Glomerular visceral epithelial cell (primary cell): Measurements from ENCODE around the gene GXYLT2.

Experiments used
- DNase-seq: peaks from one replicate; pipeline ENCODE4 v3.0.0-alpha.2; 2016; ENCODE audit errors: extremely low spot score

GXYLT2 gene

DNA sequence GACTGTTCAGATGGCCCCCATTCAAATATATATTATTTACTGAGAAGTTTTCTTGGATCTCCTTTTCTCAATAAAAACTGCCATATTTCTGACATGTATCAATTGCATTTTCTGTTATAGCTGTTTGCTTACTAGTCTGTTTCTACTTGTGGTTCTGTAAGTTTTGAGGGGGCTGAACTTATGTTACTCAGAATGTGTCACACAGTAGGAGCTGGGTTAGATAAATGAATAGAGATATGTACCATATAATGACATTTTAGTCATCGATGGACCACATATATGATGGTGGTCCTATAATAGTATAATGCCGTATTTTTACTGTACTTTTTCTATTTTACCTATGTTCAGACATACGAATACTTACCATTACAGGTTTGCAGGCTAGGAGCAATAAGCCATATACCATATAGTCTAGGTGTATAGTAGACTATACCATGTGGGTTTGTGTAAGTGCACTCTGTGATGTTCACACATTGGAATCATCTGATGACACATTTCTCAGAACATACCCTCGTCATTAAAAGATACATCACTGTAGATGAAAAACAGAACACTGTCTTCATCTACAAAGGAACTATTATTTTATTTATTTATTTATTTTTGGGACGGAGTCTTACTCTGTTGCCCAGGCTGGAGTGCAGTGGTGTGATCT lies 131.1 kb downstream of the GXYLT2 start:
- DNase-seq = no peak

GRCh38 chr3:73021301-73021835 lies 133.5 kb downstream of the GXYLT2 start:
- DNase-seq = no peak

DNA sequence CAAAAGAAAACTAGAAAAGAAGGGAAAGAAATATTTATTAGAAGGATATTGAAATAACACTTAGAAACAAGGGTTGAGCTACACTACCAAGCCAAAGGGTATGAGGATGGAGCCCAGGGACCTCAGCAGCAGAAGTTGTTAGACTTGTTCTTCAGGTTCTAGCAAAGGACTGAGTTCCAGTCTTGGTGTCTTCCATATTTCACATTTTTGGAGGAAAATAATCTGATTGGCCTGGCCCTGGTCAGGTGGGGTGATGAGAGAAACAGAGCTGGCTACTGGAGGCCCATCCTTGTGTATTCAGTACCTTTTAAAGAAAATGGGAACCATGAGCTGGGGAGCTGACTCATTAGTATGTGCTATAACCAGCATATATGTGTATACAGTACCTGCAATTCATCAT lies 137.0 kb downstream of the GXYLT2 start:
- no peak for DNase-seq

- no peak for DNase-seq
Measured at GRCh38 chr3:73026111-73026759, 138.4 kb downstream of the GXYLT2 start.
